HepG2 (cell line): ENCODE data around the gene ZNF184. TPM values are rescaled to one million over a fixed set of nuclear protein-coding genes. Genes with fewer than 3 reads are reported as not detected.

ENCODE experiments used
- EED ChIP-seq: sonication (generic); formaldehyde crosslinking; IDR thresholded peaks from 2 replicates; pipeline ENCODE4 v1.5.0; 2020; ENCODE audit warnings: mild to moderate bottlenecking, missing genetic modification reagents
- EP300 ChIP-seq, 3 experiments: sonication (generic) in 1 of 3; formaldehyde crosslinking in 1 of 3; IDR thresholded peaks; 2 replicates each; pipeline versions ENCODE4 v1.5.1 to v1.6.1; 2011 to 2020; ENCODE audit warnings: low read depth in 2 of 3, low read length in 2 of 3, borderline replicate concordance in 1 of 3, improper control_type of control experiment in 1 of 3, mild to moderate bottlenecking in 1 of 3, missing genetic modification reagents in 1 of 3, moderate library complexity in 1 of 3
- HIVEP1 ChIP-seq: sonication (generic); formaldehyde crosslinking; IDR thresholded peaks from 2 replicates; pipeline ENCODE4 v1.4.0; 2020; ENCODE audit warnings: mild to moderate bottlenecking, missing genetic modification reagents
- HMGA1 ChIP-seq: sonication (generic); formaldehyde crosslinking; conservative IDR thresholded peaks from 2 replicates; pipeline ENCODE4 v1.4.0; 2020; ENCODE audit warnings: missing genetic modification reagents
- HNRNPL ChIP-seq: fragments of 200-400 bp; formaldehyde crosslinking; IDR thresholded peaks from 2 replicates; pipeline ENCODE4 v1.6.1; 2017; ENCODE audit warnings: mild to moderate bottlenecking, low read depth, low read length
- JUNB ChIP-seq: sonication (generic); formaldehyde crosslinking; IDR thresholded peaks from 2 replicates; pipeline ENCODE4 v1.8.0; 2022; ENCODE audit warnings: missing genetic modification reagents, mild to moderate bottlenecking, borderline replicate concordance
- MEIS1 ChIP-seq: sonication (generic); formaldehyde crosslinking; IDR thresholded peaks from 2 replicates; pipeline ENCODE4 v1.9.0; 2021; ENCODE audit warnings: mild to moderate bottlenecking, missing genetic modification reagents, moderate library complexity, borderline replicate concordance
- NONO ChIP-seq, 2 experiments: fragments of 450-650 bp in 1 of 2; sonication (generic) in 1 of 2; formaldehyde crosslinking in 1 of 2; IDR thresholded peaks in 1 of 2; conservative IDR thresholded peaks in 1 of 2; 2 replicates each; pipeline versions ENCODE4 v1.6.1 to v1.8.0; 2017 to 2022; ENCODE audit warnings: mild to moderate bottlenecking in 1 of 2, missing genetic modification reagents in 1 of 2, moderate library complexity in 1 of 2
- PBX3 ChIP-seq: sonication (generic); formaldehyde crosslinking; IDR thresholded peaks from 2 replicates; pipeline ENCODE4 v1.8.1; 2023; ENCODE audit warnings: missing genetic modification reagents, inconsistent platforms, borderline replicate concordance
- SIX4 ChIP-seq: sonication (generic); formaldehyde crosslinking; IDR thresholded peaks from 2 replicates; pipeline ENCODE4 v1.4.0; 2020; ENCODE audit warnings: missing genetic modification reagents
- STAG1 ChIP-seq: sonication (generic); formaldehyde crosslinking; IDR thresholded peaks from 2 replicates; pipeline ENCODE4 v1.4.0; 2020; ENCODE audit warnings: missing genetic modification reagents
- TOPORS ChIP-seq: sonication (generic); formaldehyde crosslinking; IDR thresholded peaks from 2 replicates; pipeline ENCODE4 v1.8.0; 2023; ENCODE audit warnings: mild to moderate bottlenecking, missing genetic modification reagents
- TRIM24 ChIP-seq: sonication (generic); formaldehyde crosslinking; IDR thresholded peaks from 2 replicates; pipeline ENCODE4 v1.8.0; 2022; ENCODE audit warnings: mild to moderate bottlenecking, missing genetic modification reagents
- U2AF2 ChIP-seq: fragments of 200-400 bp; formaldehyde crosslinking; IDR thresholded peaks from 2 replicates; pipeline ENCODE4 v1.6.1; 2017; ENCODE audit warnings: low read depth, mild to moderate bottlenecking, low read length
- ZBTB49 ChIP-seq: sonication (generic); formaldehyde crosslinking; IDR thresholded peaks from 2 replicates; pipeline ENCODE4 v1.4.0; 2020; ENCODE audit warnings: missing genetic modification reagents, borderline replicate concordance
- ZBTB8A ChIP-seq: sonication (generic); formaldehyde crosslinking; IDR thresholded peaks from 2 replicates; pipeline ENCODE4 v1.4.0; 2020; ENCODE audit warnings: mild to moderate bottlenecking, low read depth, missing genetic modification reagents, borderline replicate concordance
- ZMYM4 ChIP-seq: sonication (generic); formaldehyde crosslinking; IDR thresholded peaks from 2 replicates; pipeline ENCODE4 v1.8.1; 2023; ENCODE audit warnings: mild to moderate bottlenecking, missing genetic modification reagents
- ZNF432 ChIP-seq: sonication (generic); formaldehyde crosslinking; IDR thresholded peaks from 2 replicates; pipeline ENCODE4 v1.5.0; 2020; ENCODE audit warnings: missing genetic modification reagents, mild to moderate bottlenecking, borderline replicate concordance
- ZNF557 ChIP-seq: sonication (generic); formaldehyde crosslinking; IDR thresholded peaks from 2 replicates; pipeline ENCODE4 v1.4.0; 2020; ENCODE audit warnings: missing genetic modification reagents
- ZNF614 ChIP-seq: IDR thresholded peaks from 2 replicates; pipeline ENCODE4 v1.6.1; 2018; ENCODE audit warnings: missing biosample characterization, missing genetic modification reagents, inconsistent platforms, borderline replicate concordance
- ZNF891 ChIP-seq: sonication (generic); formaldehyde crosslinking; IDR thresholded peaks from 2 replicates; pipeline ENCODE4 v1.5.0; 2020; ENCODE audit warnings: mild to moderate bottlenecking, missing genetic modification reagents
- polyA plus RNA-seq, 8 experiments: library from polyadenylated mRNA; depleted of rRNA in 3 of 8; stranded (reverse) in 7 of 8; unstranded in 1 of 8; fragments of >200 nt; fragmentation: Illumina TruSeq in 4 of 8; extraction: Trizol in 4 of 8; gene quantifications; 2 replicates each; pipeline versions ENCODE4 v1.2.1 to v1.2.3, GENCODE V29; 2011 to 2016; ENCODE audit warnings: low read depth in 4 of 8, missing spikeins in 1 of 8, mixed read lengths in 1 of 8; ENCODE audit not compliant: insufficient read depth in 1 of 8
- total RNA-seq, 5 experiments: library from RNA; depleted of rRNA; stranded (reverse); fragments of >200 nt; fragmentation: Illumina TruSeq; extraction: Trizol; gene quantifications; 2 replicates each; pipeline ENCODE4 v1.2.3, GENCODE V29; 2016; ENCODE audit warnings: low read depth in 1 of 5
- TF ChIP-seq, protein P1 (sequence below): sonication (generic); formaldehyde crosslinking; IDR thresholded peaks from 2 replicates; pipeline ENCODE4 v1.8.0; 2022; ENCODE audit warnings: missing genetic modification reagents, mild to moderate bottlenecking, inconsistent platforms, borderline replicate concordance

ZNF184 gene
- total and polyA plus RNA-seq, 2 of the 13 experiments (the other 11 are each of a cell fraction or from before 2014, with no cell fraction given): 2.1 to 10.1 TPM

DNA sequence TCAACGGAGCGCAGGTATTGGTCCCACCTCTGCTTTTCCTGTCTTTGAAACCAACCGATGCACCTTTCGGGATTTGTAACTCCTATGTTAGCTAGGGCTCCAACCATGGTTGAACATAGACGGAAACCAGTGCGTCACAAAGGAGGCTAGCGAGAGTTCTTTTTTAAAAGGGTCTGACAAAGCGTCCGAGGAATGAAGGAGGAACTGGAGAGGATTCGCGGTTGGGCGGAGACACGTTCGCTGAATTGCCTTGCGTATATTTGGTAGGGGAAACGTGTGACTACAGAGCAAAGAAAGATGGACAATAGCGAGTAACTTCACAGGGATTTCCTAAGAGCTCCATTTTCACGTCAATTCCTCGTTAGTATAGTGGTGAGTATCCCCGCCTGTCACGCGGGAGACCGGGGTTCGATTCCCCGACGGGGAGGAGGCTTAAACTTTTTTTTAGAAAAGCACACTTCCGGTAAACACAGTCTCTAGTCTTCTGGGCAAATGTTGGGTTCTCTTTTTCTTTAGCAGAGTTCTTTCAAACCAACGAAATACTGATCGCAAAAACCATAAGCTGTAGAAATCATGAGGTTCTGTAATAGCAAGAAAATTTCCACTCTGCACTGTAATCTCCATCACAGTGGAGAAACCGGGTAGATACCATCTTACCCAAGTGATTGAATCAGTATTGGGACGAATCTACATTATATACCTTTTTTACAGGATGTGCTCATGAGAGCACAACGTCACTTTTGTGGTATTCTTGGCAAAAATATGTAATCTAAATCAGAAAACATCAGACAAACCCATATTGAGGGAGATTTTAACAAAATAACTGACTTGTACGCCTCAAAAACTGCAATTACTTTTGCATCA lies 6.6 kb upstream of the ZNF184 start (continued):
- no peak for TF ChIP-seq ZNF432
- no peak for TF ChIP-seq NONO (IDR thresholded peaks at IDR 0.05)
- TF ChIP-seq NONO (CRISPR knock-in tag; conservative IDR thresholded peaks at IDR 0.05): peak; percentile 86
- TF ChIP-seq JUNB (CRISPR knock-in tag): no peak
- TF ChIP-seq PBX3 (CRISPR knock-in tag): no peak
- TF ChIP-seq ZNF557 (CRISPR knock-in tag): 0 out of 2 replicates have a peak, but pooled peaks have one; percentile 45
- TF ChIP-seq ZNF614 (CRISPR knock-in tag): peak; percentile 93
- TF ChIP-seq HMGA1 (CRISPR knock-in tag): no peak
- no peak for TF ChIP-seq SIX4 (CRISPR knock-in tag)
- peak; percentile 76 for TF ChIP-seq ZMYM4 (CRISPR knock-in tag)
- no peak for TF ChIP-seq ZBTB49 (CRISPR knock-in tag)
- no peak for TF ChIP-seq STAG1 (CRISPR knock-in tag)
- peak; percentile 38; the same call in 1 of the 2 replicates for TF ChIP-seq TOPORS (CRISPR knock-in tag)
- TF ChIP-seq HIVEP1 (CRISPR knock-in tag): no peak
- no peak; the same call in 1 of the 2 replicates for TF ChIP-seq ZNF891
- TF ChIP-seq TRIM24: no peak
- peak in 1 of 2 experiments; percentile 32; a peak in 1 of 4 replicates for TF ChIP-seq EP300 (IDR thresholded peaks at IDR 0.05; ENCODE audit: low read depth in 2 of 2, low read length in 2 of 2)
- no peak for TF ChIP-seq EP300 (CRISPR knock-in tag; IDR thresholded peaks at IDR 0.05; ENCODE audit: borderline replicate concordance)
- no peak; the same call in 1 of the 2 replicates for TF ChIP-seq ZBTB8A (CRISPR knock-in tag)
- TF ChIP-seq, protein P1, sequence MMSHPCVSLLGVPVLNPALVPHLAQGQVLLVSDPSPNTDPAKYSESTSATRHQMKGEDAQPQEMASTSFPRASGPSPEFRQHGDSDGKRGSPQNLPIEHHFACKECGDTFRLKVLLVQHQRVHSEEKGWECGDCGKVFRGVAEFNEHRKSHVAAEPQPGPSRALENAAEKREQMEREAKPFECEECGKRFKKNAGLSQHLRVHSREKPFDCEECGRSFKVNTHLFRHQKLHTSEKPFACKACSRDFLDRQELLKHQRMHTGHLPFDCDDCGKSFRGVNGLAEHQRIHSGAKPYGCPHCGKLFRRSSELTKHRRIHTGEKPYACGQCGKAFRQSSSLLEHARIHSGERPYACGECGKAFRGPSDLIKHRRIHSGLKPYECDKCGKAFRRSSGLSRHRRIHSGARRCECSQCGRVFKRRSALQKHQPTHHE: 0 out of 2 replicates have a peak, but pooled peaks have one; percentile 80
- TF ChIP-seq HNRNPL: no peak
- TF ChIP-seq U2AF2: no peak
- TF ChIP-seq MEIS1: peak; percentile 34; the same call in 1 of the 2 replicates
- TF ChIP-seq EED (CRISPR knock-in tag): no peak
